Vagina (tissue), 2 donors: ENCODE data around the gene VPS4A.

Source experiments
- POLR2A ChIP-seq, 2 donors: fragments of 450-650 bp; IDR thresholded peaks; one replicate each; pipeline ENCODE4 v1.6.1; 2017; ENCODE audit warnings: antibody characterized with exemption in 2 of 2, mild to moderate bottlenecking in 2 of 2, moderate library complexity in 2 of 2
- POLR2AphosphoS5 ChIP-seq, 2 donors: sonication (generic); formaldehyde crosslinking; IDR thresholded peaks; one replicate each; pipeline ENCODE4 v1.9.0; 2017; ENCODE audit warnings: antibody characterized with exemption in 2 of 2, mild to moderate bottlenecking in 2 of 2, low read depth in 1 of 2; ENCODE audit not compliant: insufficient read depth in 1 of 2
- TF ChIP-seq, protein P1 (sequence below), 3 experiments: fragments of 450-650 bp in 2 of 3; fragments of 200-600 bp in 1 of 3; sonication (generic) in 1 of 3; IDR thresholded peaks; one replicate each; pipeline ENCODE4 v1.5.1; 2017 to 2019; ENCODE audit warnings: antibody characterized with exemption in 3 of 3, mild to moderate bottlenecking in 2 of 3, moderate library complexity in 2 of 3

- TF ChIP-seq, protein P1, sequence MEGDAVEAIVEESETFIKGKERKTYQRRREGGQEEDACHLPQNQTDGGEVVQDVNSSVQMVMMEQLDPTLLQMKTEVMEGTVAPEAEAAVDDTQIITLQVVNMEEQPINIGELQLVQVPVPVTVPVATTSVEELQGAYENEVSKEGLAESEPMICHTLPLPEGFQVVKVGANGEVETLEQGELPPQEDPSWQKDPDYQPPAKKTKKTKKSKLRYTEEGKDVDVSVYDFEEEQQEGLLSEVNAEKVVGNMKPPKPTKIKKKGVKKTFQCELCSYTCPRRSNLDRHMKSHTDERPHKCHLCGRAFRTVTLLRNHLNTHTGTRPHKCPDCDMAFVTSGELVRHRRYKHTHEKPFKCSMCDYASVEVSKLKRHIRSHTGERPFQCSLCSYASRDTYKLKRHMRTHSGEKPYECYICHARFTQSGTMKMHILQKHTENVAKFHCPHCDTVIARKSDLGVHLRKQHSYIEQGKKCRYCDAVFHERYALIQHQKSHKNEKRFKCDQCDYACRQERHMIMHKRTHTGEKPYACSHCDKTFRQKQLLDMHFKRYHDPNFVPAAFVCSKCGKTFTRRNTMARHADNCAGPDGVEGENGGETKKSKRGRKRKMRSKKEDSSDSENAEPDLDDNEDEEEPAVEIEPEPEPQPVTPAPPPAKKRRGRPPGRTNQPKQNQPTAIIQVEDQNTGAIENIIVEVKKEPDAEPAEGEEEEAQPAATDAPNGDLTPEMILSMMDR (IDR thresholded peaks at IDR 0.05), result no peak
- TF ChIP-seq POLR2A (IDR thresholded peaks at IDR 0.05), result no peak
- no peak for TF ChIP-seq POLR2AphosphoS5 (IDR thresholded peaks at IDR 0.05; ENCODE audit: insufficient read depth in 1 of 2, low read depth in 1 of 2)
Observed at GRCh38 chr16:69324585-69325253, 13.6 kb downstream of the VPS4A start.
